Measurements from ENCODE around the gene ARL4A. TPM values are rescaled to one million over a fixed set of nuclear protein-coding genes. Genes with fewer than 3 reads are reported as not detected.

Gene ARL4A
- total RNA-seq, 4 donors from 2014 or later: 98.1 to 116 (median 112) TPM

- no peak for DNase-seq (ENCODE audit: low spot score in 2 of 2)
- H3K4me3 ChIP-seq: no peak overlapping the region
- H3K27ac ChIP-seq: no peak overlapping the region
- H3K36me3 ChIP-seq: no peaks in the 10 kb centered on the region
- TF ChIP-seq POLR2AphosphoS5 (IDR thresholded peaks at IDR 0.05) (no peak), CTCF (IDR thresholded peaks at IDR 0.05) (no peak), POLR2A (IDR thresholded peaks at IDR 0.05) (no peak), EP300 (IDR thresholded peaks at IDR 0.05) (no peak)
- no peaks in the 10 kb centered on the region for H3K27me3 ChIP-seq
- H3K4me1 ChIP-seq: peaks cover 23% of the 10 kb centered on the region
- no peaks in the 10 kb centered on the region for H3K9me3 ChIP-seq
- WGBS: 96% methylated on average over 1 of the region's 1 CpG
Measured at GRCh38 chr7:12731214-12731656, 43.8 kb downstream of the ARL4A start.

- 81% methylated on average over 2 of the region's 2 CpGs for WGBS
- Histone ChIP-seq H3K36me3 (no peaks in the 10 kb centered on the region), H3K4me1 (peaks cover 23% of the 10 kb centered on the region), H3K9me3 (no peaks in the 10 kb centered on the region), H3K27me3 (no peaks in the 10 kb centered on the region), H3K27ac (no peak overlapping the region), H3K4me3 (no peak overlapping the region)
- no peak for DNase-seq (ENCODE audit: low spot score in 2 of 2)
- no peak for TF ChIP-seq EP300 (IDR thresholded peaks at IDR 0.05)
- no peak for TF ChIP-seq POLR2AphosphoS5 (IDR thresholded peaks at IDR 0.05)
- no peak for TF ChIP-seq POLR2A (IDR thresholded peaks at IDR 0.05)
- TF ChIP-seq CTCF (IDR thresholded peaks at IDR 0.05): no peak
Measured at GRCh38 chr7:12731775-12732174, 44.3 kb downstream of the ARL4A start.

GRCh38 chr7:12732428-12732827, 45.0 kb downstream of the ARL4A start:
- no peaks in the 10 kb centered on the region for H3K36me3 ChIP-seq
- TF ChIP-seq CTCF (IDR thresholded peaks at IDR 0.05) (no peak), POLR2A (IDR thresholded peaks at IDR 0.05) (no peak), EP300 (IDR thresholded peaks at IDR 0.05) (no peak), POLR2AphosphoS5 (IDR thresholded peaks at IDR 0.05) (no peak)
- H3K4me3 ChIP-seq: no peak overlapping the region
- peaks cover 24% of the 10 kb centered on the region for H3K4me1 ChIP-seq
- WGBS: 100% methylated on average over 1 of the region's 1 CpG
- no peaks in the 10 kb centered on the region for H3K9me3 ChIP-seq
- no peaks in the 10 kb centered on the region for H3K27me3 ChIP-seq
- no peak for DNase-seq (ENCODE audit: low spot score in 2 of 2)
- H3K27ac ChIP-seq: no peak overlapping the region

GRCh38 chr7:12735923-12736322, 48.5 kb downstream of the ARL4A start:
- no peaks in the 10 kb centered on the region for H3K9me3 ChIP-seq
- no peak overlapping the region for H3K27ac ChIP-seq
- H3K36me3 ChIP-seq: no peaks in the 10 kb centered on the region
- TF ChIP-seq CTCF (IDR thresholded peaks at IDR 0.05): no peak
- TF ChIP-seq POLR2AphosphoS5 (IDR thresholded peaks at IDR 0.05): no peak
- no peak for TF ChIP-seq POLR2A (IDR thresholded peaks at IDR 0.05)
- TF ChIP-seq EP300 (IDR thresholded peaks at IDR 0.05): no peak
- 94% methylated on average over 3 of the region's 3 CpGs for WGBS
- H3K27me3 ChIP-seq: no peaks in the 10 kb centered on the region
- no peak overlapping the region for H3K4me3 ChIP-seq
- peaks cover 23% of the 10 kb centered on the region for H3K4me1 ChIP-seq
- no peak for DNase-seq (ENCODE audit: low spot score in 2 of 2)

GRCh38 chr7:12737373-12737772, 49.9 kb downstream of the ARL4A start:
- no peaks in the 10 kb centered on the region for H3K9me3 ChIP-seq
- TF ChIP-seq CTCF (IDR thresholded peaks at IDR 0.05) (no peak), POLR2AphosphoS5 (IDR thresholded peaks at IDR 0.05) (no peak)
- no peaks in the 10 kb centered on the region for H3K27me3 ChIP-seq
- H3K4me3 ChIP-seq: no peak overlapping the region
- 44% methylated on average over 1 of the region's 1 CpG for WGBS
- H3K36me3 ChIP-seq: no peaks in the 10 kb centered on the region
- H3K27ac ChIP-seq: no peak overlapping the region
- H3K4me1 ChIP-seq: peaks cover 14% of the 10 kb centered on the region
- no peak for DNase-seq (ENCODE audit: low spot score in 2 of 2)
